Measurements from ENCODE around the gene SRSF8. TPM values are rescaled to one million over a fixed set of nuclear protein-coding genes. Genes with fewer than 3 reads are reported as not detected.

Gene SRSF8
- total RNA-seq, 1 donor from 2014 or later = 33.3 TPM

DNA sequence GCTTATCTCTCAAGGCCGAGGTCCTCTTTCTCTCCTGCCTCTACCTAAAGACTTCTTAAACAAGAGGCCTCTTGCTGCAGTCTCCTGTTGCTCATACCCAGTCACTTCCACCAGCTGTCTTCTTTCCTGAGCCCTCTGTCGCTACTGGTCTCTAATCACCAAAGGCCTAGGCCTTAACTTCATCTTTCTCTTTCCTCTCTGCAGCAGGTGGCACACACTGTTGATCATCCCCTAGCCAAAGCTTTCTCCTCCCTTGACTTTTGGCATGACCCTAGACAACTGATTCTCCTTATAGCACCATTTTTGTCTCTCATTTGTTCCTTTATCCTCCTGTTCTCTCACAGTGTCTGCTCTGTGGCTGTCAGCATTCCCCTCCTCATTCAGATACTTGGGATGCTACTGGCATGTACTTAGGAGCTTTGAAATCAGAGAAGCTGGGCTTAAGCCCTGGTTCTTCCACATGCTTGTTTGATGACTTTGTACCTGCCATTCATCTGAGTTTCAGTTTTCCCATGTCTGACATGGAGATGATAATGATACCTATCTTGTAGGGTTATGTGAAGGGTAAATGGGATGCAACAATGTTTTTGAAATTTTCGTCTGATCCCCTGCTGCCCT, 45.3 kb downstream of the SRSF8 start:
- Mint-ChIP-seq H3K27ac (peak overlapping the region; percentile 2), H3K4me1 (peaks cover 31% of the 10 kb centered on the region), H3K9me3 (peaks cover 3% of the 10 kb centered on the region), H3K4me3 (no peak overlapping the region), H3K27me3 (ENCODE audit: low read depth) (no peaks in the 10 kb centered on the region), H3K36me3 (no peaks in the 10 kb centered on the region)
- no peak for TF ChIP-seq CTCF (IDR thresholded peaks at IDR 0.05; ENCODE audit: unreplicated experiment)
- DNase-seq (ENCODE audit: low spot score in 2 of 2, unreplicated experiment in 2 of 2) = no peak

GRCh38 chr11:95115597-95115996, 48.9 kb downstream of the SRSF8 start:
- H3K27ac Mint-ChIP-seq = no peak overlapping the region
- peaks cover 4% of the 10 kb centered on the region for H3K4me1 Mint-ChIP-seq
- no peak for DNase-seq (ENCODE audit: low spot score in 2 of 2, unreplicated experiment in 2 of 2)
- H3K27me3 Mint-ChIP-seq (ENCODE audit: low read depth) = no peaks in the 10 kb centered on the region
- TF ChIP-seq CTCF (IDR thresholded peaks at IDR 0.05; ENCODE audit: unreplicated experiment) = no peak
- H3K9me3 Mint-ChIP-seq = peaks cover 22% of the 10 kb centered on the region
- H3K4me3 Mint-ChIP-seq = no peak overlapping the region
- H3K36me3 Mint-ChIP-seq = peaks cover 4% of the 10 kb centered on the region

- H3K36me3 Mint-ChIP-seq = peaks cover 4% of the 10 kb centered on the region
- H3K4me1 Mint-ChIP-seq = peaks cover 11% of the 10 kb centered on the region
- no peak for DNase-seq (ENCODE audit: low spot score in 2 of 2, unreplicated experiment in 2 of 2)
- no peaks in the 10 kb centered on the region for H3K27me3 Mint-ChIP-seq (ENCODE audit: low read depth)
- H3K4me3 Mint-ChIP-seq = no peak overlapping the region
- peaks cover 19% of the 10 kb centered on the region for H3K9me3 Mint-ChIP-seq
- TF ChIP-seq CTCF (IDR thresholded peaks at IDR 0.05; ENCODE audit: unreplicated experiment) = no peak
- no peak overlapping the region for H3K27ac Mint-ChIP-seq
Measured at GRCh38 chr11:95119361-95120060, 52.8 kb downstream of the SRSF8 start.

Other genes with a start within 250 kb of the SRSF8 start
- gene CWC15, start 93.4 kb upstream of the SRSF8 start, total RNA-seq = 64.9 to 71.8 TPM (median 66.9 TPM) in 3 replicates
- 2.0 to 2.6 TPM (median 2.2 TPM) in 3 replicates for gene KDM4D, start 93.2 kb upstream of the SRSF8 start, total RNA-seq
- not detected in 3 replicates for gene KDM4E, start 41.7 kb upstream of the SRSF8 start, total RNA-seq
- gene KDM4F, start 17.5 kb upstream of the SRSF8 start, total RNA-seq = not detected in 3 replicates
- 7.2 to 7.6 TPM (median 7.2 TPM) in 3 replicates for gene ENDOD1, start 22.9 kb downstream of the SRSF8 start, total RNA-seq
- gene SESN3, start 164.3 kb downstream of the SRSF8 start, total RNA-seq = 118 to 130 TPM (median 123 TPM) in 3 replicates